Spleen (tissue), 7 donors: Measurements from ENCODE around the gene DLX4.

Experiments
- CTCF ChIP-seq, 11 experiments: fragments of 200-600 bp in 7 of 11; fragments of 450-650 bp in 4 of 11; sonication (generic) in 4 of 11; IDR thresholded peaks in 8 of 11; conservative IDR thresholded peaks in 3 of 11; 1 replicate in 7 of 11; 2 replicates in 4 of 11; pipeline versions ENCODE4 v1.4.0 to v1.8.0; 2016 to 2021; ENCODE audit warnings: antibody characterized with exemption in 11 of 11, inconsistent platforms in 4 of 11, mild to moderate bottlenecking in 1 of 11
- POLR2A ChIP-seq, 3 donors: fragments of 450-650 bp; IDR thresholded peaks; one replicate each; pipeline ENCODE4 v1.5.1; 2017; ENCODE audit warnings: antibody characterized with exemption in 3 of 3, mild to moderate bottlenecking in 1 of 3
- POLR2AphosphoS5 ChIP-seq, 3 donors: sonication (generic); formaldehyde crosslinking; IDR thresholded peaks; one replicate each; pipeline ENCODE4 v1.5.1; 2017; ENCODE audit warnings: antibody characterized with exemption in 3 of 3
- donor health status: DM: no; HTN: no; CAD: no; lungs with moderate emphysema.
- donor health status: DM: no; HTN: no; CAD: no.
- donor health status: DM: no; HTN: no; CAD: no.

DNA sequence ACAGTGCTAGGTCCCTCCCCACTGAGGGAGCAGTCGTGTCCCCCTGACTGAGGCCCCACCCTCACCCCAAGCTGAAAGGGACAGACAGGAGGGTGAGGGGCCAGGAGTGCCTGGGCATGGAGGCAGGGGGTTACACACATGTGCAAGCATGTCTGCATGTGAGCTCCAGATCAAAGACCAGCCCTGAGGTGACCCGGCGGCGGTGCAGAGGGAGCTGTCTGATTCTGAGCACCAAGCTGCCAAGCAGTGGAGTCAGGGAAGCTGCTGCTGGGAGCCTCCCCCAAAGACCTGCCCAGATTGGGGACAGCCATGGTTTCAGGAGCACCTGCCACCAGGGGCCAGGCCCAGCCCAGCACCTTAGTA is 20.5 kb downstream of the DLX4 start:
- TF ChIP-seq CTCF (IDR thresholded peaks at IDR 0.05 in 8 of 11, conservative IDR thresholded peaks at IDR 0.05 in 3 of 11) (no peak), POLR2A (IDR thresholded peaks at IDR 0.05) (no peak), POLR2AphosphoS5 (IDR thresholded peaks at IDR 0.05) (no peak)
